H1 (cell line): Measurements from ENCODE around the gene DCAF17. TPM values are rescaled to one million over a fixed set of nuclear protein-coding genes. Genes with fewer than 3 reads are reported as not detected.

ENCODE experiments used
- CTCF ChIA-PET: fragments of 300-600 bp; sonication (Branson Sonifier 250); formaldehyde crosslinking; loops from one replicate; lab custom pipeline; 2021; ENCODE audit not compliant: partially characterized antibody; lab: Charles Lee
- POLR2A ChIA-PET: fragments of 300-600 bp; sonication (Branson Sonifier 250); formaldehyde crosslinking; loops from one replicate; lab custom pipeline; 2021; ENCODE audit warnings: inconsistent platforms; ENCODE audit not compliant: partially characterized antibody; lab: Charles Lee
- DNase-seq, 2 experiments: peaks; one replicate each; pipeline versions ENCODE4 v3.0.0 to v3.0.0-alpha.2; 2010 to 2022; ENCODE audit warnings: low spot score in 2 of 2, low read depth in 1 of 2, mixed read lengths in 1 of 2
- FAIRE-seq: peaks from 2 replicates; lab custom pipeline; 2011; peaks lifted over from hg19 to GRCh38; lab: Jason Lieb, UNC
- H2AFZ ChIP-seq: 2 replicates; pipeline ENCODE4 v1.8.1; 2012; ENCODE audit warnings: low read length, inconsistent platforms
- H2AK5ac ChIP-seq: 2 replicates; pipeline ENCODE4 v1.6.1; 2013; ENCODE audit warnings: low read depth, low read length
- H2BK120ac ChIP-seq: replicated peaks from 2 replicates; pipeline ENCODE3; 2013; ENCODE audit warnings: low read depth, low read length, inconsistent platforms
- H2BK12ac ChIP-seq: 2 replicates; pipeline ENCODE4 v1.6.1; 2013; ENCODE audit warnings: low read depth, low read length
- H2BK15ac ChIP-seq: 2 replicates; pipeline ENCODE4 v1.6.1; 2013; ENCODE audit warnings: low read length
- H2BK20ac ChIP-seq: 2 replicates; pipeline ENCODE4 v1.6.1; 2013; ENCODE audit warnings: low read length
- H2BK5ac ChIP-seq: 2 replicates; pipeline ENCODE4 v1.6.1; 2013; ENCODE audit warnings: low read depth, low read length
- H3K14ac ChIP-seq: 2 replicates; pipeline ENCODE4 v1.6.1; 2013; ENCODE audit warnings: inconsistent platforms; ENCODE audit not compliant: insufficient read length
- H3K18ac ChIP-seq: 2 replicates; pipeline ENCODE4 v1.6.1; 2013; ENCODE audit warnings: low read length; ENCODE audit errors: extremely low read depth
- H3K23ac ChIP-seq: 2 replicates; pipeline ENCODE4 v1.6.1; 2013; ENCODE audit warnings: inconsistent platforms; ENCODE audit not compliant: insufficient read length
- H3K23me2 ChIP-seq: 2 replicates; pipeline ENCODE4 v1.6.1; 2013; ENCODE audit warnings: low read depth, low read length
- H3K27ac ChIP-seq: 2 replicates; pipeline ENCODE4 v1.6.1; 2011; ENCODE audit warnings: low read depth, low read length, inconsistent platforms
- H3K27me3 ChIP-seq, 4 experiments: replicated peaks in 1 of 4; 1 replicate in 1 of 4; 2 replicates in 3 of 4; pipeline versions ENCODE4 v1.6.1 to v1.8.1; 2011 to 2013; ENCODE audit warnings: low read length in 3 of 4, mild to moderate bottlenecking in 3 of 4, inconsistent platforms in 2 of 4, mixed read lengths in 2 of 4, moderate library complexity in 1 of 4; ENCODE audit not compliant: control insufficient read depth in 3 of 4, insufficient read depth in 3 of 4; ENCODE audit errors: extremely low read depth in 1 of 4
- H3K36me3 ChIP-seq, 4 experiments: 2 replicates each; pipeline versions ENCODE4 v1.6.1 to v1.8.1; 2011 to 2013; ENCODE audit warnings: mild to moderate bottlenecking in 4 of 4, low read length in 3 of 4, moderate library complexity in 2 of 4, control low read depth in 1 of 4, inconsistent platforms in 1 of 4; ENCODE audit not compliant: insufficient read depth in 4 of 4, control insufficient read depth in 2 of 4
- H3K4ac ChIP-seq: replicated peaks from 2 replicates; pipeline ENCODE3; 2013; ENCODE audit warnings: low read length, low read depth, mixed read lengths, inconsistent platforms; ENCODE audit not compliant: insufficient read length
- H3K4me1 ChIP-seq, 4 experiments: replicated peaks in 1 of 4; 1 replicate in 1 of 4; 2 replicates in 3 of 4; pipeline versions ENCODE4 v1.6.1 to v1.8.1; 2011 to 2013; ENCODE audit warnings: low read length in 3 of 4, inconsistent platforms in 2 of 4, mixed read lengths in 1 of 4; ENCODE audit not compliant: insufficient read depth in 4 of 4, control insufficient read depth in 3 of 4
- H3K4me2 ChIP-seq, 2 experiments: 2 replicates each; pipeline versions ENCODE4 v1.6.1 to v1.8.1; 2011 to 2013; ENCODE audit warnings: low read depth in 2 of 2, low read length in 2 of 2, control low read depth in 1 of 2, inconsistent platforms in 1 of 2, mild to moderate bottlenecking in 1 of 2; ENCODE audit not compliant: insufficient read depth in 1 of 2
- H3K4me3 ChIP-seq, 4 experiments: fragments of 200-600, 300-600 bp in 1 of 4; sonication (generic), shearing (Covaris generic), sonication (Bioruptor Twin) in 1 of 4; 2 replicates each; pipeline versions ENCODE4 v1.5.1 to v1.8.1; 2011 to 2016; ENCODE audit warnings: low read length in 4 of 4, low read depth in 3 of 4, control low read depth in 2 of 4, inconsistent platforms in 2 of 4, mild to moderate bottlenecking in 2 of 4, mixed read lengths in 1 of 4, moderate library complexity in 1 of 4; ENCODE audit not compliant: insufficient read depth in 2 of 4; ENCODE audit errors: extremely low read depth in 1 of 4
- H3K56ac ChIP-seq: replicated peaks from 2 replicates; pipeline ENCODE3; 2013; ENCODE audit warnings: low read depth, mild to moderate bottlenecking, mixed read lengths, low read length, inconsistent platforms; ENCODE audit not compliant: insufficient read length
- H3K79me1 ChIP-seq: 2 replicates; pipeline ENCODE4 v1.6.1; 2013; ENCODE audit warnings: low read depth, low read length, control low read depth
- H3K79me2 ChIP-seq, 2 experiments: 2 replicates each; pipeline versions ENCODE4 v1.6.1 to v1.8.1; 2012 to 2013; ENCODE audit warnings: low read length in 2 of 2, mild to moderate bottlenecking in 2 of 2, inconsistent platforms in 1 of 2; ENCODE audit not compliant: insufficient read depth in 2 of 2, control insufficient read depth in 1 of 2
- H3K9ac ChIP-seq, 4 experiments: replicated peaks in 1 of 4; 1 replicate in 1 of 4; 2 replicates in 3 of 4; pipeline versions ENCODE4 v1.6.1 to v1.8.1; 2011 to 2013; ENCODE audit warnings: low read depth in 3 of 4, low read length in 3 of 4, control low read depth in 2 of 4, mild to moderate bottlenecking in 2 of 4, moderate library complexity in 2 of 4, inconsistent platforms in 1 of 4; ENCODE audit errors: extremely low read depth in 1 of 4
- H3K9me3 ChIP-seq, 2 experiments: 2 replicates each; pipeline versions ENCODE4 v1.6.1 to v1.8.1; 2012 to 2013; ENCODE audit warnings: mild to moderate bottlenecking in 2 of 2, moderate library complexity in 2 of 2, control low read depth in 1 of 2, inconsistent platforms in 1 of 2, low read depth in 1 of 2, low read length in 1 of 2, mixed read lengths in 1 of 2; ENCODE audit not compliant: insufficient read depth in 2 of 2
- H4K20me1 ChIP-seq, 2 experiments: replicated peaks in 1 of 2; 2 replicates each; pipeline versions ENCODE3 to v1.8.1; 2011 to 2013; ENCODE audit warnings: inconsistent platforms in 2 of 2, low read length in 2 of 2, mild to moderate bottlenecking in 1 of 2; ENCODE audit not compliant: insufficient read depth in 2 of 2, control insufficient read depth in 1 of 2
- H4K5ac ChIP-seq: 2 replicates; pipeline ENCODE4 v1.6.1; 2013; ENCODE audit warnings: low read length, low read depth, mixed read lengths, inconsistent platforms; ENCODE audit not compliant: insufficient read length
- H4K8ac ChIP-seq: 2 replicates; pipeline ENCODE4 v1.8.0; 2013; ENCODE audit warnings: mild to moderate bottlenecking, moderate library complexity, low read length, inconsistent platforms; ENCODE audit not compliant: insufficient read depth; ENCODE audit errors: extremely low read depth
- H4K91ac ChIP-seq: replicated peaks from 2 replicates; pipeline ENCODE3; 2013; ENCODE audit warnings: low read length, mixed read lengths, inconsistent platforms; ENCODE audit not compliant: insufficient read length
- JUN ChIP-seq: IDR thresholded peaks from 2 replicates; pipeline ENCODE4 v1.6.1; 2011; ENCODE audit warnings: low read depth, mild to moderate bottlenecking, improper control_type of control experiment, low read length
- MAFK ChIP-seq: IDR thresholded peaks from 2 replicates; pipeline ENCODE4 v1.6.1; 2012; ENCODE audit warnings: low read depth, mild to moderate bottlenecking, improper control_type of control experiment, low read length
- POLR2A ChIP-seq, 2 experiments: IDR thresholded peaks; 1 replicate in 1 of 2; 2 replicates in 1 of 2; pipeline ENCODE4 v1.6.1; 2011; ENCODE audit warnings: low read depth in 2 of 2, low read length in 2 of 2, mild to moderate bottlenecking in 2 of 2; ENCODE audit errors: control extremely low read depth in 1 of 2
- RAD21 ChIP-seq, 2 experiments: IDR thresholded peaks in 1 of 2; conservative IDR thresholded peaks in 1 of 2; 2 replicates each; pipeline ENCODE4 v1.6.1; 2011; ENCODE audit warnings: low read depth in 2 of 2, low read length in 2 of 2, improper control_type of control experiment in 1 of 2, inconsistent platforms in 1 of 2, mild to moderate bottlenecking in 1 of 2, moderate library complexity in 1 of 2
- SAP30 ChIP-seq: fragments of 300-600 bp; sonication (generic); IDR thresholded peaks from 2 replicates; pipeline ENCODE4 v1.7.1; 2012; ENCODE audit warnings: low read length, moderate library complexity, mild to moderate bottlenecking, inconsistent platforms; ENCODE audit not compliant: insufficient read depth, insufficient replicate concordance
- SP1 ChIP-seq: IDR thresholded peaks from 2 replicates; pipeline ENCODE4 v1.6.1; 2011; ENCODE audit warnings: low read depth, low read length
- WGBS, 2 experiments: shearing (Covaris generic) in 1 of 2; methylation state at CpG; one replicate each; pipeline versions ENCODE4 v1.1.6 to v1.1.7; 2013 to 2015; ENCODE audit warnings: low lambda C conversion rate in 2 of 2, mixed read lengths in 2 of 2, inconsistent platforms in 1 of 2, low coverage in 1 of 2, missing lambda C conversion rate in 1 of 2; ENCODE audit not compliant: insufficient replicate concordance in 2 of 2, insufficient coverage in 1 of 2, insufficient read length in 1 of 2; ENCODE audit errors: extremely low coverage in 1 of 2, missing lambda C conversion rate in 1 of 2; 5-methylcytosine and 5-hydroxymethylcytosine counted together
- polyA plus RNA-seq, 7 experiments: library from polyadenylated mRNA; depleted of rRNA in 3 of 7; stranded (reverse) in 5 of 7; unstranded in 2 of 7; fragments of >200 nt in 5 of 7; fragments of 200-250 nt in 2 of 7; gene quantifications; 1 replicate in 5 of 7; 2 replicates in 1 of 7; 4 replicates in 1 of 7; pipeline versions ENCODE4 v1.2.1 to v1.2.3, GENCODE V29; 2011 to 2013; ENCODE audit warnings: missing spikeins in 2 of 7, mixed read lengths in 2 of 7
- total RNA-seq: library from RNA; stranded (reverse); fragmentation: NEBNext Ultra II Directional; extraction: Animal tissue kit (Norgen Biotek cat#: 25700); gene quantifications from 2 replicates; pipeline ENCODE4 v1.2.1, GENCODE V29; 2021
- TF ChIP-seq, protein P1 (sequence below), 3 experiments: IDR thresholded peaks; 1 replicate in 2 of 3; 2 replicates in 1 of 3; pipeline versions ENCODE4 v1.5.1 to v1.6.1; 2011; ENCODE audit warnings: low read length in 3 of 3, mild to moderate bottlenecking in 3 of 3, inconsistent platforms in 2 of 3, low read depth in 1 of 3, moderate library complexity in 1 of 3; ENCODE audit not compliant: insufficient read depth in 1 of 3; ENCODE audit errors: control extremely low read depth in 1 of 3

The DCAF17 gene
- total and polyA plus RNA-seq, 2 of the 8 experiments (the other 6 are each of a cell fraction or from before 2014, with no cell fraction given): 10.7 to 30.0 TPM

DNA sequence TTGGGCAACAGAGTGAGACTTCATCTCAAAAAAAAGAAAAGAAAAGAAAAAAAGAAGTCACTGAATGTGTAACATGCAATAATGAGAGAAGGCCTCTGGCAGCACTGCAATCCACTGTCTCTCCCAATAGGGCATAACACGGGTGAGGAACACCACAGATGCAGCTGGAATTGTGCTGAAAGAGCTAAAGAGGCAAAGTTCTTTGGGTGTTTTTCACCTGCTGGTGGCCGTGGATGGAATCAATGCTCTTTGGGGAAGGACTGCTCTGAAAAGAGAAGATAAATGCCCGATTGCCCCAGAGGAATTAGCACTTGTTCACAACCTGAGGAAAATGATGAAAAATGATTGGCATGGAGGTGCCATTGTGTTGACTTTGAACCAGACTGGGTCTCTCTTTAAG is 57.3 kb downstream of the DCAF17 start:
- Histone ChIP-seq H2AK5ac (no peak overlapping the region), H3K23me2 (no peaks in the 10 kb centered on the region; the same call in 1 of the 2 replicates), H4K5ac (no peak overlapping the region), H3K4me1 (peaks cover 0 to 4% (median 1%) of the 10 kb centered on the region in 4 experiments; a peak in 3 of 7 replicates), H3K79me1 (no peaks in the 10 kb centered on the region), H3K36me3 (no peaks in the 10 kb centered on the region), H4K8ac (no peak overlapping the region), H3K18ac (no peak overlapping the region), H2BK12ac (no peak overlapping the region), H4K91ac (no peak overlapping the region), H3K23ac (no peak overlapping the region), H3K27me3 (no peaks in the 10 kb centered on the region), H2BK120ac (no peak overlapping the region), H2BK15ac (no peak overlapping the region), H3K4ac (no peak overlapping the region), H3K9ac (no peak overlapping the region), H2BK5ac (no peak overlapping the region), H2AFZ (no peak overlapping the region), H4K20me1 (no peaks in the 10 kb centered on the region), H2BK20ac (no peak overlapping the region), H3K79me2 (no peaks in the 10 kb centered on the region), H3K4me3 (no peak overlapping the region), H3K27ac (no peak overlapping the region), H3K9me3 (no peaks in the 10 kb centered on the region), H3K56ac (no peak overlapping the region), H3K4me2 (peak overlapping the region; percentile 18 to 63; a peak in 3 of 4 replicates), H3K14ac (no peak overlapping the region)
- peak in 1 of 2 experiments; percentile 59 for DNase-seq
- WGBS, 2 experiments: 65% methylated on average over 3 of the region's 3 CpGs; no CpG with 5 or more reads in 1 of the 2 experiments
- ChIA-PET POLR2A (interaction anchor here (1.5 to 3.8 kb wide), 3 partner anchors 8 to 31 kb away, joined by 3 to 22 read pairs (median 10); partner anchors contain the start of gene CYBRD1), CTCF (interaction anchor here (0.6 to 2.5 kb wide), 8 partner anchors 18 to 283 kb away, joined by 3 to 8 read pairs (median 4); no protein-coding TSS in a partner anchor)
- peak; percentile 74 for FAIRE-seq
- TF ChIP-seq POLR2A (IDR thresholded peaks at IDR 0.05; ENCODE audit: control extremely low read depth in 1 of 2, low read depth in 2 of 2, low read length in 2 of 2) (no peak), MAFK (no peak), RAD21 (IDR thresholded peaks at IDR 0.05 in 1 of 2, conservative IDR thresholded peaks at IDR 0.05 in 1 of 2; ENCODE audit: low read depth in 2 of 2, low read length in 2 of 2) (peak; percentile 44 to 51; a peak in 3 of 4 replicates), JUN (no peak), SAP30 (no peak), SP1 (no peak)
- TF ChIP-seq, protein P1, sequence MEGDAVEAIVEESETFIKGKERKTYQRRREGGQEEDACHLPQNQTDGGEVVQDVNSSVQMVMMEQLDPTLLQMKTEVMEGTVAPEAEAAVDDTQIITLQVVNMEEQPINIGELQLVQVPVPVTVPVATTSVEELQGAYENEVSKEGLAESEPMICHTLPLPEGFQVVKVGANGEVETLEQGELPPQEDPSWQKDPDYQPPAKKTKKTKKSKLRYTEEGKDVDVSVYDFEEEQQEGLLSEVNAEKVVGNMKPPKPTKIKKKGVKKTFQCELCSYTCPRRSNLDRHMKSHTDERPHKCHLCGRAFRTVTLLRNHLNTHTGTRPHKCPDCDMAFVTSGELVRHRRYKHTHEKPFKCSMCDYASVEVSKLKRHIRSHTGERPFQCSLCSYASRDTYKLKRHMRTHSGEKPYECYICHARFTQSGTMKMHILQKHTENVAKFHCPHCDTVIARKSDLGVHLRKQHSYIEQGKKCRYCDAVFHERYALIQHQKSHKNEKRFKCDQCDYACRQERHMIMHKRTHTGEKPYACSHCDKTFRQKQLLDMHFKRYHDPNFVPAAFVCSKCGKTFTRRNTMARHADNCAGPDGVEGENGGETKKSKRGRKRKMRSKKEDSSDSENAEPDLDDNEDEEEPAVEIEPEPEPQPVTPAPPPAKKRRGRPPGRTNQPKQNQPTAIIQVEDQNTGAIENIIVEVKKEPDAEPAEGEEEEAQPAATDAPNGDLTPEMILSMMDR (IDR thresholded peaks at IDR 0.05; ENCODE audit: control extremely low read depth in 1 of 3, insufficient read depth in 1 of 3, low read depth in 1 of 3, low read length in 3 of 3): peak in 2 of 3 experiments; percentile 31 to 53; a peak in 2 of 4 replicates
